PC-3 (cell line): ENCODE data around the gene IER5L. TPM values are rescaled to one million over a fixed set of nuclear protein-coding genes. Genes with fewer than 3 reads are reported as not detected.
"Not testable (repeated sequence)": the region's sequence is repeated elsewhere in the genome, so short reads cannot be mapped to it uniquely, and the experiment has no call there.

Experiments used
- ATAC-seq: fragments of 200-7000 bp; cut with Tn5 transposase; 2 replicates; pipeline ENCODE4 v1.9.1; 2020; ENCODE audit warnings: mild to moderate bottlenecking, moderate library complexity
- BruUV-seq: library from RNA; stranded (reverse); fragments of 400-500 nt; replicated peaks from 2 replicates; lab custom pipeline; 2021; lab: Mats Ljungman, UMichigan
- CTCF ChIA-PET: fragments of 300-600 bp; sonication (Branson Sonifier 250); formaldehyde crosslinking; loops from one replicate; lab custom pipeline; 2022; ENCODE audit warnings: antibody characterized with exemption; lab: Charles Lee
- POLR2A ChIA-PET: fragments of 300-600 bp; sonication (Branson Sonifier 250); formaldehyde crosslinking; loops from one replicate; lab custom pipeline; 2022; ENCODE audit warnings: antibody characterized with exemption; ENCODE audit not compliant: unreplicated experiment; lab: Charles Lee
- DNase-seq: peaks from one replicate; pipeline ENCODE4 v3.0.0-alpha.2; 2015
- H2AFZ ChIP-seq: fragments of 300-600 bp; sonication (generic); 2 replicates; pipeline ENCODE4 v1.6.0; 2016; ENCODE audit warnings: antibody characterized with exemption, low read length
- H3F3A ChIP-seq: fragments of 300-600 bp; sonication (generic); one replicate; pipeline ENCODE4 v1.6.0; 2017; ENCODE audit warnings: antibody characterized with exemption, low read length, control low read depth, mild to moderate bottlenecking; ENCODE audit not compliant: unreplicated experiment
- H3K27ac ChIP-seq: fragments of 300-600 bp; sonication (generic); 2 replicates; pipeline ENCODE4 v1.5.1; 2016; ENCODE audit warnings: mild to moderate bottlenecking, low read length
- H3K27me3 ChIP-seq: fragments of 300-600 bp; sonication (generic); 2 replicates; pipeline ENCODE4 v1.6.1; 2016; ENCODE audit warnings: low read length, mixed read lengths
- H3K36me3 ChIP-seq: fragments of 300-600 bp; sonication (generic); 2 replicates; pipeline ENCODE4 v1.6.1; 2016; ENCODE audit warnings: low read depth, mixed run types, low read length, mixed read lengths
- H3K4me1 ChIP-seq: fragments of 300-600 bp; sonication (generic); 2 replicates; pipeline ENCODE4 v1.5.1; 2016; ENCODE audit warnings: low read length; ENCODE audit not compliant: insufficient read depth
- H3K4me2 ChIP-seq: fragments of 300-600 bp; sonication (generic); 2 replicates; pipeline ENCODE4 v1.6.0; 2016; ENCODE audit warnings: low read length
- H3K4me3 ChIP-seq: fragments of 300-600 bp; sonication (generic); 2 replicates; pipeline ENCODE4 v1.5.1; 2016; ENCODE audit warnings: mild to moderate bottlenecking, low read length, mixed read lengths
- H3K79me2 ChIP-seq: fragments of 300-600 bp; sonication (generic); 2 replicates; pipeline ENCODE4 v1.6.1; 2017; ENCODE audit warnings: low read length, mixed read lengths
- H3K9ac ChIP-seq: fragments of 300-600 bp; sonication (generic); 2 replicates; pipeline ENCODE4 v1.6.0; 2016; ENCODE audit warnings: mild to moderate bottlenecking, low read length
- H3K9me2 ChIP-seq: fragments of 300-600 bp; sonication (generic); replicated peaks from 2 replicates; pipeline ENCODE4 v1.6.1; 2016; ENCODE audit warnings: mixed run types, low read length, mixed read lengths
- H3K9me3 ChIP-seq: fragments of 300-600 bp; sonication (generic); 2 replicates; pipeline ENCODE4 v1.6.1; 2016; ENCODE audit warnings: low read length, mixed read lengths
- H4K20me1 ChIP-seq: fragments of 300-600 bp; sonication (generic); 2 replicates; pipeline ENCODE4 v1.6.1; 2016; ENCODE audit warnings: low read length, mixed read lengths
- EZH2 ChIP-seq: fragments of 300-600 bp; sonication (generic); IDR thresholded peaks from one replicate; pipeline ENCODE4 v1.6.1; 2017; ENCODE audit warnings: antibody characterized with exemption, mild to moderate bottlenecking, low read length; ENCODE audit not compliant: unreplicated experiment
- EZH2phosphoT487 ChIP-seq: fragments of 300-600 bp; sonication (generic); IDR thresholded peaks from 2 replicates; pipeline ENCODE4 v1.6.1; 2018; ENCODE audit warnings: mild to moderate bottlenecking, antibody characterized with exemption, low read length, borderline replicate concordance
- intact Hi-C: fragments of 100-400 bp; cut with micrococcal nuclease; formaldehyde crosslinking; loops from 2 replicates; pipeline ENCODE4 v1.9.0; 2023
- total RNA-seq: library from RNA; depleted of rRNA; stranded (reverse); fragments of >200 nt; gene quantifications from 2 replicates; pipeline ENCODE4 v1.2.3, GENCODE V29; 2014
- TF ChIP-seq, protein P1 (sequence below): fragments of 300-600 bp; sonication (generic); conservative IDR thresholded peaks from 2 replicates; pipeline ENCODE4 v1.5.1; 2017; ENCODE audit warnings: antibody characterized with exemption, low read depth, mild to moderate bottlenecking, low read length

The IER5L gene
- total RNA-seq, 1 experiment from 2014 or later, result 46.1 TPM

- H3K9me3 ChIP-seq, result no peaks in the 10 kb centered on the region
- TF ChIP-seq, protein P1, sequence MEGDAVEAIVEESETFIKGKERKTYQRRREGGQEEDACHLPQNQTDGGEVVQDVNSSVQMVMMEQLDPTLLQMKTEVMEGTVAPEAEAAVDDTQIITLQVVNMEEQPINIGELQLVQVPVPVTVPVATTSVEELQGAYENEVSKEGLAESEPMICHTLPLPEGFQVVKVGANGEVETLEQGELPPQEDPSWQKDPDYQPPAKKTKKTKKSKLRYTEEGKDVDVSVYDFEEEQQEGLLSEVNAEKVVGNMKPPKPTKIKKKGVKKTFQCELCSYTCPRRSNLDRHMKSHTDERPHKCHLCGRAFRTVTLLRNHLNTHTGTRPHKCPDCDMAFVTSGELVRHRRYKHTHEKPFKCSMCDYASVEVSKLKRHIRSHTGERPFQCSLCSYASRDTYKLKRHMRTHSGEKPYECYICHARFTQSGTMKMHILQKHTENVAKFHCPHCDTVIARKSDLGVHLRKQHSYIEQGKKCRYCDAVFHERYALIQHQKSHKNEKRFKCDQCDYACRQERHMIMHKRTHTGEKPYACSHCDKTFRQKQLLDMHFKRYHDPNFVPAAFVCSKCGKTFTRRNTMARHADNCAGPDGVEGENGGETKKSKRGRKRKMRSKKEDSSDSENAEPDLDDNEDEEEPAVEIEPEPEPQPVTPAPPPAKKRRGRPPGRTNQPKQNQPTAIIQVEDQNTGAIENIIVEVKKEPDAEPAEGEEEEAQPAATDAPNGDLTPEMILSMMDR, result peak; percentile 88
- TF ChIP-seq EZH2, result no peak
- H3K36me3 ChIP-seq, result peaks cover 8% of the 10 kb centered on the region; the same call in 1 of the 2 replicates
- H3F3A ChIP-seq, result no peaks in the 10 kb centered on the region
- no peaks in the 10 kb centered on the region for H3K27me3 ChIP-seq
- CTCF ChIA-PET, result interaction anchor here (0.6 to 1.7 kb wide), 13 partner anchors 9 to 590 kb away, joined by 3 to 13 read pairs (median 4); partner anchors contain the start of genes DOLPP1 and NTMT1
- no peak overlapping the region for H2AFZ ChIP-seq
- no peaks in the 10 kb centered on the region for H3K9me2 ChIP-seq
- H3K4me2 ChIP-seq, result no peak overlapping the region
- H3K79me2 ChIP-seq, result no peaks in the 10 kb centered on the region
- no peak overlapping the region for H3K4me3 ChIP-seq
- H4K20me1 ChIP-seq, result no peaks in the 10 kb centered on the region
- POLR2A ChIA-PET, result interaction anchor here (0.6 kb wide), 1 partner anchor 332 kb away, joined by 3 read pairs; no protein-coding TSS in a partner anchor
- ATAC-seq (peak; percentile 91), DNase-seq (peak; percentile 68)
- no peak overlapping the region for H3K9ac ChIP-seq
- no TSS peak for BruUV-seq
- no peaks in the 10 kb centered on the region for H3K4me1 ChIP-seq
- intact Hi-C loops, result no loop called here
- H3K27ac ChIP-seq, result no peak overlapping the region
These were observed 46.5 kb downstream of the IER5L start for GRCh38 chr9:129131300-129132145.

- Histone ChIP-seq H3K36me3 (peaks cover 8% of the 10 kb centered on the region; the same call in 1 of the 2 replicates), H2AFZ (no peak overlapping the region), H3K4me2 (no peak overlapping the region), H3K27me3 (no peaks in the 10 kb centered on the region), H3K9me2 (no peaks in the 10 kb centered on the region), H3K4me1 (no peaks in the 10 kb centered on the region), H3K79me2 (no peaks in the 10 kb centered on the region), H3F3A (no peaks in the 10 kb centered on the region), H3K9me3 (no peaks in the 10 kb centered on the region), H4K20me1 (no peaks in the 10 kb centered on the region), H3K9ac (no peak overlapping the region), H3K27ac (no peak overlapping the region), H3K4me3 (no peak overlapping the region)
- TF ChIP-seq, protein P1, result no peak
- no peak for TF ChIP-seq EZH2phosphoT487
- TF ChIP-seq EZH2, result no peak
- ChIA-PET POLR2A (no interaction called here), CTCF (interaction anchor here (1.4 kb wide), 1 partner anchor 50 kb away, joined by 6 read pairs; the partner anchor contains the start of gene DOLPP1)
- DNase-seq (no peak), ATAC-seq (no peak)
- intact Hi-C loops, result no loop called here
- no TSS peak for BruUV-seq
These were observed 47.3 kb downstream of the IER5L start for GRCh38 chr9:129130791-129131190.

DNA sequence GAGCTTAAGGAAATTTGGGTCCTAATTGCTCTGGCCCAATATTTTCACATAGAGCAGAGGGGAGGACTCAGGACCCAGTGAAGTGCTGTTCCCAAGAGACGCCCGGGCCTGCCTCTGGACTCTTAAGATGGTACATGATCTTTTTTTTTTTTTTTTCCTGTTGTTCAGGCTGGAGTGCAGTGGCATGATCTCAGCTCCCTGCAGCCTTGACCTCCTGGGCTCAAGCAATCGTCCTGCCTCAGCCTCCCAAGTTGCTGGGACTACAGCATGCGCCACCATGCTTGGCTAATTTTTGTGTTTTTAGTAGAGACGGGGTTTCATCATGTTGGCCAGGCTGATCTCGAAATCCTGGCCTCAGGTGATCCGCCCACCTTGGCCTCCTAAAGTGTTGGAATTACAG is 47.8 kb downstream of the IER5L start:
- H3K4me3 ChIP-seq, DNase-seq, H3K9ac ChIP-seq, H3K36me3 ChIP-seq, BruUV-seq, H4K20me1 ChIP-seq, intact Hi-C loops, H2AFZ ChIP-seq, H3K4me1 ChIP-seq, H3K9me3 ChIP-seq, H3K79me2 ChIP-seq, POLR2A ChIA-PET, ATAC-seq, H3K9me2 ChIP-seq, H3K27ac ChIP-seq, H3F3A ChIP-seq, H3K4me2 ChIP-seq, H3K27me3 ChIP-seq, CTCF ChIA-PET: not testable (repeated sequence)
